C4-2B (cell line): Measurements from ENCODE around the gene ARRDC3.
A peak's percentile ranks its signal among the peaks of the same experiment; 100 is the strongest.

Experiments used
- ZFX ChIP-seq: fragments of 450-650 bp; IDR thresholded peaks from 2 replicates; pipeline ENCODE4 v1.6.1; 2017
- TF ChIP-seq, protein P1 (sequence below): fragments of 450-650 bp; conservative IDR thresholded peaks from 2 replicates; pipeline ENCODE4 v1.5.1; 2017; ENCODE audit warnings: mild to moderate bottlenecking

DNA sequence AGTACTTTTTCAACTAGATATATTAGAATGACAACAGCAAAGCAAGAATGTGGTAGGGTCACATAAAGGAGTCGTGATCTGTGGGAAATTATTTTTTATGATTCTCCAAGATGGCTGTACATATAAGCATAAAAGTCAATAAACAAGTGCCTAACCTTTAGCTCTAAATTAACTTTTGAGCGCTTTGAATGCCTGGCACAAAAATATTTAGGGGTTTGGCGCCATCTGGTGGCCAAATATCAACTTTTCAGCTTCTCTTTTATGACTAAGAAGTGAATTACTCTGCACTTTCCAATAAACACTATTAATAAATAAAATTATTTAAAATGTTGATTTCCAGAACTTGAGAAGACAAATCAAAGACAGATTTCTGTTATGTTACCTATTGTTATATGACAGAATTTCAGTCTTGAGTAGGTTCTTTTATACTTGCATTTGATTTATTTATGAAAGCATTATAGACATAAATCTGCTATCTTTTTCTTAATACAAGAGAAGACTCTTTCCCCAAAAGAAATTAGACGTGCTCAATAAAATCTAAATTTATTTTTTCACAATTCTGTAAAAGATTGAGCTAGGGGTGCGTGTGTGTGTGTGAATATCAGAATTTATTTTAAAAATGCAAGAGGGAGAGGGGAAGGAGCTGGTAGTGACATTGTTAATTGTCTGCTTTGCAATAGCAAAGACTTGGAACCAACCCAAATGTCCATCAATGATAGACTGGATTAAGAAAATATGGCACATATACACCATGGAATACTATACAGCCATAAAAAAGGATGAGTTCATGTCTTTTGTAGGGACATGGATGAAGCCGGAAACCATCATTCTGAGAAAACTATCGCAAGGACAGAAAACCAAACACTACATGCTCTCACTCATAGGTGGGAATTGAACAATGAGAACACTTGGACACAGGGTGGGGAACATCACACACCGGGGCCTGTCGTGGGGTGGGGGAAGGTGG lies 36.7 kb upstream of the ARRDC3 start:
- TF ChIP-seq, protein P1, sequence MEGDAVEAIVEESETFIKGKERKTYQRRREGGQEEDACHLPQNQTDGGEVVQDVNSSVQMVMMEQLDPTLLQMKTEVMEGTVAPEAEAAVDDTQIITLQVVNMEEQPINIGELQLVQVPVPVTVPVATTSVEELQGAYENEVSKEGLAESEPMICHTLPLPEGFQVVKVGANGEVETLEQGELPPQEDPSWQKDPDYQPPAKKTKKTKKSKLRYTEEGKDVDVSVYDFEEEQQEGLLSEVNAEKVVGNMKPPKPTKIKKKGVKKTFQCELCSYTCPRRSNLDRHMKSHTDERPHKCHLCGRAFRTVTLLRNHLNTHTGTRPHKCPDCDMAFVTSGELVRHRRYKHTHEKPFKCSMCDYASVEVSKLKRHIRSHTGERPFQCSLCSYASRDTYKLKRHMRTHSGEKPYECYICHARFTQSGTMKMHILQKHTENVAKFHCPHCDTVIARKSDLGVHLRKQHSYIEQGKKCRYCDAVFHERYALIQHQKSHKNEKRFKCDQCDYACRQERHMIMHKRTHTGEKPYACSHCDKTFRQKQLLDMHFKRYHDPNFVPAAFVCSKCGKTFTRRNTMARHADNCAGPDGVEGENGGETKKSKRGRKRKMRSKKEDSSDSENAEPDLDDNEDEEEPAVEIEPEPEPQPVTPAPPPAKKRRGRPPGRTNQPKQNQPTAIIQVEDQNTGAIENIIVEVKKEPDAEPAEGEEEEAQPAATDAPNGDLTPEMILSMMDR = peak; percentile 79
- TF ChIP-seq ZFX = no peak
